HG03442 (cell line): ENCODE results near the gene ZNF296.
A peak's percentile ranks its signal among the peaks of the same experiment; 100 is the strongest.

ENCODE experiments used
- ATAC-seq: cut with Tn5 transposase; IDR thresholded peaks from one replicate; pipeline ENCODE4 v1.9.1; 2021; ENCODE audit warnings: mild to moderate bottlenecking, moderate library complexity; ENCODE audit not compliant: unreplicated experiment

Gene ZNF296

GRCh38 chr19:45103508-45104319 is 27.4 kb upstream of the ZNF296 start:
- ATAC-seq = no peak

GRCh38 chr19:45103156-45103507 is 26.9 kb upstream of the ZNF296 start:
- no peak for ATAC-seq

GRCh38 chr19:45102481-45102880 is 26.2 kb upstream of the ZNF296 start:
- no peak for ATAC-seq

GRCh38 chr19:45101806-45102205 is 25.5 kb upstream of the ZNF296 start:
- no peak for ATAC-seq

- ATAC-seq = no peak
These were observed 24.6 kb upstream of the ZNF296 start for GRCh38 chr19:45100846-45101252.

- no peak for ATAC-seq
These were observed 23.9 kb upstream of the ZNF296 start for GRCh38 chr19:45100201-45100600.

- no peak for ATAC-seq
These were observed 23.4 kb upstream of the ZNF296 start for GRCh38 chr19:45099467-45100191.

GRCh38 chr19:45098521-45099466 is 22.5 kb upstream of the ZNF296 start:
- no peak for ATAC-seq

GRCh38 chr19:45097776-45098520 is 21.7 kb upstream of the ZNF296 start:
- no peak for ATAC-seq

GRCh38 chr19:45097450-45097775 is 21.1 kb upstream of the ZNF296 start:
- no peak for ATAC-seq

- ATAC-seq = no peak
These were observed 20.4 kb upstream of the ZNF296 start for GRCh38 chr19:45096700-45097099.

GRCh38 chr19:45095496-45096413 is 19.5 kb upstream of the ZNF296 start:
- ATAC-seq = no peak

GRCh38 chr19:45094707-45095106 is 18.4 kb upstream of the ZNF296 start:
- no peak for ATAC-seq

- no peak for ATAC-seq
These were observed 17.9 kb upstream of the ZNF296 start for GRCh38 chr19:45094137-45094536.

- peak; percentile 42 for ATAC-seq
These were observed 16.7 kb upstream of the ZNF296 start, which contains the start of gene PPP1R37 for GRCh38 chr19:45092747-45093678. Gene PPP1R37, plus strand, starts transcription at chr19:45093179. Its CDS starts 147 bp downstream, at chr19:45093326.

- peak; percentile 61 for ATAC-seq
These were observed 15.0 kb upstream of the ZNF296 start for GRCh38 chr19:45091031-45091923.

GRCh38 chr19:45090606-45091005 is 14.3 kb upstream of the ZNF296 start:
- no peak for ATAC-seq
